NCI-H446 treated with DMSO at 0.1 percent for 48 hours (cell line): Measurements from ENCODE around the gene MPL.

Source experiments
- DNase-seq: peaks from one replicate; lab custom pipeline; 2025; lab: John Stamatoyannopoulos, UW

The MPL gene

DNA sequence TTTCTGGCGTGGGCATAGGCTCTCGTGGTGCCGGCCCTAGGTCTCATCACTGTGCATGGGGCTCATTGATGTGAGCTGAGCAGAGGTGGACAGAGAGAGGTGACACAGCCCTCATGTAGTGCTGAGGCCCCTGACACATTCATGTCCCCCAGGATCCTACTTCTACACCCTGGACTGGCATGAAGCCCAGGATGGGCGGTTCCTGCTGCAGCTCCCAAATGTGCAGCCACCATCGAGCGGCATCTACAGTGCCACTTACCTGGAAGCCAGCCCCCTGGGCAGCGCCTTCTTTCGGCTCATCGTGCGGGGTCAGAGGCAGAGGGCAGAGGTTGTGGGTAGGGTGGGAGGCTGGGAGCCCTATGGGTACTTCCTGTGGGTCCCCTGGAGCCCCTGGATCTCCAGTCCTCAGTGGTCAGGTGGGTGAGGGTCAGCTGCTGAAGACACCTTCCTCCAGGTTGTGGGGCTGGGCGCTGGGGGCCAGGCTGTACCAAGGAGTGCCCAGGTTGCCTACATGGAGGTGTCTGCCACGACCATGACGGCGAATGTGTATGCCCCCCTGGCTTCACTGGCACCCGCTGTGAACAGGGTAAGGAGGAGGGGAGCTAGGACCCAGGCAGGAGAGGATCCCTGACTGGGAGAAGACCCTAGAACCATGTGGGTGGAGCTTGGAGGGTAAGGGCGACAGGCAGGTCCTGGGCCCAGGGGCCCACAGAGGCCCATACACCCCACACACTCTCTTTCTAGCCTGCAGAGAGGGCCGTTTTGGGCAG is 30.7 kb upstream of the MPL start:
- no peak for DNase-seq

DNA sequence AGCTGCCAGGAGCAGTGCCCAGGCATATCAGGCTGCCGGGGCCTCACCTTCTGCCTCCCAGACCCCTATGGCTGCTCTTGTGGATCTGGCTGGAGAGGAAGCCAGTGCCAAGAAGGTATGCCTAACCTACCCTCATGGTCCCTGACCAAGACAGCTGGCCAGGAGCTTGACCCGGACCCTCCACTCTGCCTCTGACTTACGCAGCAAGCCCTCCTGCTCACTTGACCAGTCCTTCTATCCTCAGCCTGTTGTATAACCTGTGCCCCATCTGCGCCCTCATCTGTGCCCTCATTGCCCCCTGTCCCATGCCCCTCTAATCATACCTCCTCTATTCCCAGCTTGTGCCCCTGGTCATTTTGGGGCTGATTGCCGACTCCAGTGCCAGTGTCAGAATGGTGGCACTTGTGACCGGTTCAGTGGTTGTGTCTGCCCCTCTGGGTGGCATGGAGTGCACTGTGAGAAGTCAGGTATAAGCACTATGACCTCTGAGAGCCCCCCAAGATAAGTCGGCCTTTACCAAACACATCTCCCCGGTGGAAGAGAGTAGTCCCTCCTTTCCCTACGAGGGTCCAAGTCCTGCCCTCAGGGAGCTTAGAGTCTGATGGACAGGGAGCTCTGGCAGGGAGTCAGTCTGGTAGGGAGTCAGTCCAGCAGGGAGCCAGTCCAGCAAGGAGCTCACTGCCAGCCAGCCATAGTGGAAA is 30.0 kb upstream of the MPL start:
- no peak for DNase-seq

DNA sequence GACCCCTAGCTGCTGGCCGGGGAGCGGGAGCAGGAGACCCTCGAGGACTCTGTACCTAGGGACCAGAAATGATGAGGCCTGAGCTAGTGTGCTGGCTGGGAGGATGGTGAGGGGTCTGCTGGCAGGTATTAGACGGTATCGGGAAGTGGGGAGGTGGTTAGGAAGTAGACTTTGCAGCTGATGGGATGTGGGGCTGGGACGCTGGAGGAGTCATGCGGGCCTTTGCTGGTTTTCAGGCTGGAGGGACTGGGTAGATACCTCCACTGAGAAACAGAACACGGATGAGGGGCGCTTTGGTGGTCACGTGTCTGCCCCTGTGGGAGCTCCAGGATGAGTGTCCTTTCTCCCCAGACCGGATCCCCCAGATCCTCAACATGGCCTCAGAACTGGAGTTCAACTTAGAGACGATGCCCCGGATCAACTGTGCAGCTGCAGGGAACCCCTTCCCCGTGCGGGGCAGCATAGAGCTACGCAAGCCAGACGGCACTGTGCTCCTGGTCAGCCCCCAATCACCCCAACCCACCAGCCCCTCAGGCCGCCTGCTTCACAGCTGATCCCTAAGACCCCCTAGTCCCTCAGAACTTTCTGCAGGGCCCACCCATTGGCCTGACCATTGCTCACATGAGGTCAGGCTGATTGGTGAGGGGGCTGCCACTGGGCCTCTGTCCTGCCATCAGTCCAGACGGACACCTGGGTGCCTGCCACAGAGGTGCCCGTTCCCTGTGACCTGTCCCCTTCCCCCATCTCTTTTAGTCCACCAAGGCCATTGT is 28.8 kb upstream of the MPL start:
- no peak for DNase-seq

DNA sequence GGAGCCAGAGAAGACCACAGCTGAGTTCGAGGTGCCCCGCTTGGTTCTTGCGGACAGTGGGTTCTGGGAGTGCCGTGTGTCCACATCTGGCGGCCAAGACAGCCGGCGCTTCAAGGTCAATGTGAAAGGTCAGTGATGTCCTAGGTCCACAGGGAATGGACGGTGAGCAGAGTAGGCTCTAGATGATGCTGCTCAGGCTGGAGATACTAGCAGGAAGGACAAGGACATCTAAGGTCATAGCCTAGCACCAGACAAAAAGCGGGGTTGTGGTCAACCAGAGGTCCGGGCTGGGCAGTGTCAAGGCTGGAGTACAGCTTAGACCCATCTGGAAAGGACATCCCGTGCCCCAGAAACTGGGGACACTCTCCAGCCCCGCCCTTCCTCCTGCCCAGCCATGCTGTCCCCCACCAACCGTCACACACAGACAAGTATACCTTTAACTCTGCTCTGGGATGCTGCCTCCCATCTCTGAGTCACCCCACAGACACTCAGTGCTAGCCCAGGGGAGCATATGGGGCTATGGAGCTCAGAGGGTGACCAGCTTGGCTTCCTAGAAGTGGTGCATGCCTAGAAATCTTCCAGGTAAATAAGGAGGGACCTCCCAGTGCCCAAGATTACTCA is 28.1 kb upstream of the MPL start:
- DNase-seq = no peak

DNA sequence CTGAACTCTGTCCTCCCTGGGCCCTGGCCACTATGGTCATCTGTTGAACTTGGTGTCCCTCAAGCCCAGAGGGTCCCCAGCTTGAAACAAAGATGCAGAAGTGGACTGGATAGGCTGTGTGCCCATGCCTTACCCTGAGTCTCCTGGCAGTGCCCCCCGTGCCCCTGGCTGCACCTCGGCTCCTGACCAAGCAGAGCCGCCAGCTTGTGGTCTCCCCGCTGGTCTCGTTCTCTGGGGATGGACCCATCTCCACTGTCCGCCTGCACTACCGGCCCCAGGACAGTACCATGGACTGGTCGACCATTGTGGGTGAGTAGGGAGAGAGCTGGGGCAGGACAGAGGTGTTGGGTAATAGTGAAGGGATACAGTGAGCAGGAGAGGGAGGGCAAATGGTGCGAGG is 26.1 kb upstream of the MPL start:
- no peak for DNase-seq

DNA sequence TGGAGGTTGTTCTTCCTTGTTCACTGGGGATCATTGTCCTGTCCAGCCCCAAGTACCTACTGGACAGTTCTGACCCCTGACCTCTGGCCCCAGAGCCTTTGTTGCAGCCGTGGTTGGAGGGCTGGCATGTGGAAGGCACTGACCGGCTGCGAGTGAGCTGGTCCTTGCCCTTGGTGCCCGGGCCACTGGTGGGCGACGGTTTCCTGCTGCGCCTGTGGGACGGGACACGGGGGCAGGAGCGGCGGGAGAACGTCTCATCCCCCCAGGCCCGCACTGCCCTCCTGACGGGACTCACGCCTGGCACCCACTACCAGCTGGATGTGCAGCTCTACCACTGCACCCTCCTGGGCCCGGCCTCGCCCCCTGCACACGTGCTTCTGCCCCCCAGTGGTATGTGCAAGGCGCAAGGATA is 25.4 kb upstream of the MPL start:
- no peak for DNase-seq

DNA sequence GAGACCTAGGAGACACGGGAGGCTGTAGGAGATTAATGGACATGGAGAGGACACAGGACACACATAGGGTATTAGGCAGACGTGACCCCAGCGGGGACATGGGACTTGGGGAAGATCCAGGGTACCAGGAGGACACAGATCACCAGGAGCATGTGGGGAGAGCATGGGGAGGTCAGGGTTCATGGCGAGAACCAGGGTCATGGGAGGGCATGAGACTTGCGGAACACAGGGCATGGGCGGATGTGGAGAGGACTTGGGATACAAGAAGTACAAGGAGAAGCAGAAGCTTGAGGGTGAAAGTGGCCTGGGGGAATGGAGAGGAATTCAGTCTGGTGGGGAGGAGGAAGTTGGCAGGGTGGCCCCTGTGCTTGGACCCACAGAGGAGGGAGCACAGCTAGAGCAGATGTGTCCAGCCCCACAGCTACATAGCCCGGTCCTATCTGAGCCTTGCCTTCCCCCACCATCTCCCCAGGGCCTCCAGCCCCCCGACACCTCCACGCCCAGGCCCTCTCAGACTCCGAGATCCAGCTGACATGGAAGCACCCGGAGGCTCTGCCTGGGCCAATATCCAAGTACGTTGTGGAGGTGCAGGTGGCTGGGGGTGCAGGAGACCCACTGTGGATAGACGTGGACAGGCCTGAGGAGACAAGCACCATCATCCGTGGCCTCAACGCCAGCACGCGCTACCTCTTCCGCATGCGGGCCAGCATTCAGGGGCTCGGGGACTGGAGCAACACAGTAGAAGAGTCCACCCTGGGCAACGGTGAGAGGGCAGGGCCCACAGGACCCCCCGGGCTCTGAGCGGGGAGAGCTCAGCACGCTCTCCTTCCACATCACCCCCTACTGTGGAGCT is 24.7 kb upstream of the MPL start:
- DNase-seq = no peak

DNA sequence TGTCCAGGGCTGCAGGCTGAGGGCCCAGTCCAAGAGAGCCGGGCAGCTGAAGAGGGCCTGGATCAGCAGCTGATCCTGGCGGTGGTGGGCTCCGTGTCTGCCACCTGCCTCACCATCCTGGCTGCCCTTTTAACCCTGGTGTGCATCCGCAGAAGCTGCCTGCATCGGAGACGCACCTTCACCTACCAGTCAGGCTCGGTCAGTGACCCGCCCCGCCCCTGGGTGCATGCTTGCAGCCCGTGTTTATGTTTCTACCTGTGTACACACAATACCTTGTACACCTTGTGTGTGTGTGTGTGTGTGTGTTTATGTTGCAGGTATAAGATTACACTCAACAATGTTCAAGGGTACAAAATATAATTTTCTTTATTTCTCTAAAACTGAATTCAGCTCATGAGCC is 23.8 kb upstream of the MPL start:
- DNase-seq = no peak

DNA sequence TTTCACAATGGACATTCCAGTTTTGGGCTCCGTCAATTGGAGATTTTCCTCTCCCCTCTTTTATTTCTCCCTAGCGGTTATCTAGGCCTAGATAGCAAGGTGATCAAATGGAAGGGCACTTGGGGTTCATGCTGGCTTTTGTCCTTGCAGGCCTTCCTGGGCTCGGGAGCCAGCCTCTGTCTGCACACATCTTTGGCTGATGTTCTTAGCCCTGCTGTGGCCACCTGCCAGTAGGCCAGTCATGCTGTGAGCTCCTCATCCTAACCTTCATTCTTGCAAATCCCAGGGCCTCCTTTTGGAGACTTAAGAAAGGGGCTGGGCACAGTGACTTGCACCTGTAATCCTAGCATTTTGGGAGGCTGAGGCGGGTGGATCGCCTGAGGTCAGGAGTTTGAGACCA is 23.4 kb upstream of the MPL start:
- DNase-seq = no peak

DNA sequence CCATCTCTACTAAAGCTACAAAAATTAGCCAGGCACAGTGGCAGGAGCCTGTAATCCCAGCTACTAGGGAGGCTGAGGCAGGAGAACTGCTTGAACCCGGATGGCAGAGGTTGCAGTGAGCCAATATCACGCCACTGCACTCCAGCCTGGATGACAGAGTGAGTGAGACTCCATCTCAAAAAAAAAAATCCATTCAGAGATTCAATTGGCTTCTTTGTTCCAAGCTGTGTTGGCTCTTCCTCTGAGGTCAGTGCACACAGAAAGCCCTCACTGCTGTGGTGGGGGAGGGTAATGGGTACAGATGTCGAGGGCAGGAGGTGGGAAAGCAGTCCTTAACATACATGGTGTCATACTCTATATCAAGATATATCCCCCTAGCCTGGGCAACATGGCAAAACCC is 22.1 kb upstream of the MPL start:
- DNase-seq = no peak

DNA sequence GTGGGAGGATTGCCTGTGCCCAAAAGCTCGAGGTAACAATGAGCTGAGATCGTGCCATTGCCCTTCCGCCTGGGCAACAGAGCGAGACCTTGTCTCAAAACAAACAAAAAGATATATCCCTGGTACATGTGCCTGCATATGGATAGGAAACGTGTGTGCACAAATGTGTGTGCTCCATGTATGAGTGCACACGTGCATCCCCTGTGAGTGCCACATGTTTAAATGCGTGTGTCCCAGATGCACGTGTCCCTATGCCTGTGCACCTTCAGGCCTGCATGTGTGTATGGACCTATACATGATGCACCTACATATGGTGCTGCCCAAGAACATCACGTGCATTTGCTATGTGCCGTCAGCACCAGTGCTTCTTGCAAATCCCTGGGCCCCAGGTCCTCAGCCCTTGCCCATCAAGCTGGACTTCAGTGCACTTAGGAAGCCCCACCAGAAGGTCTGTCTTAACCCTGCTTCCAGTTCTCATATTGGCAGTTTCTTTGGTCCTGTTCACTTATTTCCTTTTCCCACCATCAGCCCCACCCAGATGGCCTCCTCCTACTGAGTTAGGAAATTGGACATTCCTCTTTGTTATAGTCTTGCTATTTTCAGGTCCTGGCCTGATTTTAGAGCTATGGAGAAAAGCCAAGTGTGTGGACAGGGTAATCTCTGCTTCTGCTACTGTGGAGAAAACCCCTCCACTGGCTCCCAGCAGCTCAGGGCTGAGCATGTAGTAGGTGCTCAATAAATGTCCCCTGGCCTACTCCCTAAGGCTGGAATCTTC is 21.5 kb upstream of the MPL start:
- no peak for DNase-seq

DNA sequence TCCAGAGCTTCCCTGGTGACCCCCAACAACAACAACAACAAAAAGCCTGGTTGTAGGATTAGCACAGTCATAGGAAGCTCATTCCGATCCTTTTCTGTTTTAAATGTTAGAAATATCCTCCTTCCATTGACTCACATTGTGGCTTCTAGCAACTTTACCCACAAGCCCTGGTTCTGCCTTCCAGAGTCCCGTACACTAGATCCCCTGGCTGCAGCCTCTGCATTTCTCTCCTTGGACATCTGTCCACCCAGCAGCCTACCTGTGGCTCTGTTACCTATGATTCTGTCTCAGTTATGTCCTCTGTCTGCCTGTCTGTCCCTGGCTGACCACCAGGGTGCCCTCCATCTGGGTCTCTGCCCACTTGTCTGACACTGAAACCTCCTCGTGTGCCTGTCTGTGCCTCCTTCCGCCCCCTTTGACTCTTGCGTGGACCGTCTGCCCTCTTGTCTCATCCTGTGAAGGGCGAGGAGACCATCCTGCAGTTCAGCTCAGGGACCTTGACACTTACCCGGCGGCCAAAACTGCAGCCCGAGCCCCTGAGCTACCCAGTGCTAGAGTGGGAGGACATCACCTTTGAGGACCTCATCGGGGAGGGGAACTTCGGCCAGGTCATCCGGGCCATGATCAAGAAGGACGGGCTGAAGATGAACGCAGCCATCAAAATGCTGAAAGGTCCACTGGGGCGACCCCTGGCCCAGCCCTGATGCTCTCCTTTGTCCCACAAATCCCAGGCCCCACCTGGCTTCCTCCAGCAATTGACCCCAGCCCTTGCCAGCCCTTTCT is 20.7 kb upstream of the MPL start:
- DNase-seq = no peak

DNA sequence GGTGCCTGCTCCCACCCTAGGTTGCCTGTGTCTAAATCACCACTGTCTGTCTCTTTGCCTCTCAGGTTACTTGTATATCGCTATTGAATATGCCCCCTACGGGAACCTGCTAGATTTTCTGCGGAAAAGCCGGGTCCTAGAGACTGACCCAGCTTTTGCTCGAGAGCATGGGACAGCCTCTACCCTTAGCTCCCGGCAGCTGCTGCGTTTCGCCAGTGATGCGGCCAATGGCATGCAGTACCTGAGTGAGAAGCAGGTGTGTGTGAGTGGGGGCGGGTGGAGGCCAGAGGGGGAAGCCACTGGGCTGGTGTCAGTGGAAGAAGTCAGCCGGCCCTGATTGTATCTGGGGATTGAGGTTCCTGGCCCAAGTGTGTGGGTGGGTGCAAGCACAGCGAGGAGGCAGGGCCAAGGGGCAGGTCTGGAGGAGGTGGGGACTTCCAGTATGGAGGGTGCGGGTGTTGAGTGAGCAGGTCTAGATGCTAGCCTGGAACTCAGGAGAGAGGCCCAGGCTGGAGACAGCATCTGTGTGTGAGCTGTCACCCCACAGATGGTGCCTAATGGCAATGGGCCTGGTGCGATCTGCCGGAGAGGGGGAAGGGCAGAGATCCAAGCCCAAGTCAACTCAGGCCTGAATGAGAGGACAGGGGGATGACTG is 19.7 kb upstream of the MPL start:
- DNase-seq = no peak

DNA sequence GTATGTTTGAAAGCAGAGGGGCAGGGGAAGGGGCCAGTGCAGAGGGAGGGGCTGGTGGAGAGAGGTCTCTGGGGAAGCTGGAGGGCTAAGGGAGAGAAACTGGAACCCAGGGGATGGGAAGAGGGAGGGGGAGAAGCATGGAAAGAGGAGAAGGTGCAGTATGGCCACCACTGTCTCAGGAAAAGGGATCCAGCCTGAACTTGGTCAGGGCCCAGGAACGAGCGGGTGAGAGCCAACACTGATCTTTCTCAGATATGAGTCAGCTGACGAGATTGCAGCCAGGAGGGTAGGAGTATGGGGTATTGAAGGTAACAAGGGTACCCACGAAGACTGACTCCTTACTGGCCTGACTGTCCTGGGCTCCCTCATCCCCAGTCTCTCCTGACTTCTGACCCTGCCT is 18.8 kb upstream of the MPL start:
- no peak for DNase-seq

DNA sequence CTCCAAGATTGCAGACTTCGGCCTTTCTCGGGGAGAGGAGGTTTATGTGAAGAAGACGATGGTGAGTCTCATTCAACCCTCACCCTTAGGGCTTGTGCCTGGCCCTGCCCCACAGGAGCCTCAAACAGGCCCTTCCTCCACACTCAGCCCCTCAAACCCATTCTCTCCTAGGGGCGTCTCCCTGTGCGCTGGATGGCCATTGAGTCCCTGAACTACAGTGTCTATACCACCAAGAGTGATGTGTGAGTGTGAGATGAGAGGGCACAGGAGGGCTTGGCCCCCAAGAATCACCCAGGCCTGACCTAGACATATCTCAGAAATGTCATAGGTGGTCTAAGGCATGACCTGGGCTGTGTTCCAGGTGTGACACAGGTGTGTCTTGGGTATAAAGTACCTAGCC is 18.3 kb upstream of the MPL start:
- DNase-seq = no peak

DNA sequence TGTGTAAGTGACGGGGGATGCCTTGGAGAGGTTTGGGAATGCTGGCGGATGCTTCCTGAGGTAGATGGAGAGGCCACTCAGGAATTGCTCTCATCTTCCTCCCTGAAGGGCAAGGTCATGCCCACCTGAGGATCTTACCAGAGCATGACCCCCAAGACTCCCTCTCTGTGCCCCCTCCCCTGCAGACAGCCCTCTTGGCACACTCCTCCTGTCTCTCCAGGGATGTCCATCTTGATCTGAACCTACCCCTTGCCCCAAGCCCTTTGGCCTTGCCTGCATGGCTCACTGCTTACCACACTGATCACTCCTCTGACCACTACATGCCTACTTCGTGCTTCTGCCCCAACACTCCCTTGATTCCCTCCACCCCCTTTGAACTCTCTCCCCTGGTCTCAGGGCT is 17.9 kb upstream of the MPL start:
- DNase-seq = no peak

DNA sequence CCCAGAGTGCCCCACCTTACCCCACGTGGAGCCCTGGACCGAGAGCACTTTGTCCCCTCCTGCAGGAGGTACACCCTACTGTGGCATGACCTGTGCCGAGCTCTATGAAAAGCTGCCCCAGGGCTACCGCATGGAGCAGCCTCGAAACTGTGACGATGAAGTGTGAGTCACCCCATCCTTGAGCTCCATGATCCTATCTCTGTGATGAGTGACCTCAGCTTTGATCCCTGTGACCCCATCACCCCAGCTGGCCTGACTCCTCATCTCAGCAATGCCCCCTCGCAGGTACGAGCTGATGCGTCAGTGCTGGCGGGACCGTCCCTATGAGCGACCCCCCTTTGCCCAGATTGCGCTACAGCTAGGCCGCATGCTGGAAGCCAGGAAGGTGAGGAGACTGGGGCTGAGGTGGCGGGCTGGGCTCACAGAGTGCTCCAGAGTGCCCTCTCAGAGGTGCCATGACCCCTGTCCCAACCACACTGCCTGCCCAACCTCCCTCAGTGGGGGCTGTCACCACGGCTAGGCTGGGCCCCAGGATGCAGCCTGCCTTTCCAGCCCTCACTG is 16.2 kb upstream of the MPL start:
- no peak for DNase-seq

DNA sequence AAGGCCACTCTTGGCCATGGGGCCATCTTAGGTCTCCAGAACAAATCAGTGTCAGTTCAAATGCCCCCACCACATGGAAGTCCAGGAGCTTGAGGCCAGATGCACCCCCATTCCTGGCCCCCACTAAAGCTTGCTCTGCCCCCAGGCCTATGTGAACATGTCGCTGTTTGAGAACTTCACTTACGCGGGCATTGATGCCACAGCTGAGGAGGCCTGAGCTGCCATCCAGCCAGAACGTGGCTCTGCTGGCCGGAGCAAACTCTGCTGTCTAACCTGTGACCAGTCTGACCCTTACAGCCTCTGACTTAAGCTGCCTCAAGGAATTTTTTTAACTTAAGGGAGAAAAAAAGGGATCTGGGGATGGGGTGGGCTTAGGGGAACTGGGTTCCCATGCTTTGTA is 15.1 kb upstream of the MPL start:
- no peak for DNase-seq

DNA sequence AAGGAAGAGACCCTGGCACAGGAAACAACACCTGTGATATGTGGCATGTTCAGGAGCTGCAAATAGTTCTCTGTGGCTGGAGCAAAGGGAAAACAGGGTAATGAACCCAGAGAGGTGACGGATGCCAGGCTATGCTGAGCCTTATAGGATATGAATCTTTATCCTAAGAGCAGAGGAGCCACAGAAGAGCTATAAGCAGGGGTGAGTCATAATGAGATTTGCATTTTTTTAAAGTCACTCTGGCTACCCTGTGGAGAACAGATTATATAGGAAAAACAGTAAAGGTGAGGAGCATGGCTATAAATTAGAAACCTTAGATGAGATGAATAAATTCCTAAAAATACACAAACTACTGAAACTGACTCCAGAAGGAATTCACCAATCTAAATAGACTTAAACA is 12.8 kb upstream of the MPL start:
- DNase-seq = no peak
